Globus pallidus (tissue), 1 donor: ENCODE measurements around the gene EDIL3.
A peak's percentile ranks its signal among the peaks of the same experiment; 100 is the strongest.
"Not testable (repeated sequence)": the region's sequence is repeated elsewhere in the genome, so short reads cannot be mapped to it uniquely, and the experiment has no call there.

Experiments used
- DNase-seq: peaks from one replicate; pipeline ENCODE4 v3.0.0-alpha.2; 2015; ENCODE audit warnings: low spot score

EDIL3 gene

GRCh38 chr5:84298628-84299027 is 86.1 kb downstream of the EDIL3 start:
- no peak for DNase-seq

GRCh38 chr5:84297641-84298040 is 87.0 kb downstream of the EDIL3 start:
- not testable (repeated sequence) for DNase-seq

GRCh38 chr5:84292788-84293653 is 91.7 kb downstream of the EDIL3 start:
- DNase-seq: no peak

GRCh38 chr5:84292000-84292642 is 92.6 kb downstream of the EDIL3 start:
- peak; percentile 88 for DNase-seq

- no peak for DNase-seq
These were observed 94.0 kb downstream of the EDIL3 start for GRCh38 chr5:84290673-84291072.

- DNase-seq: no peak
These were observed 94.5 kb downstream of the EDIL3 start for GRCh38 chr5:84290161-84290560.

- no peak for DNase-seq
These were observed 96.7 kb downstream of the EDIL3 start for GRCh38 chr5:84287951-84288350.

GRCh38 chr5:84286662-84287061 is 98.0 kb downstream of the EDIL3 start:
- DNase-seq: no peak

- no peak for DNase-seq
These were observed 98.7 kb downstream of the EDIL3 start for GRCh38 chr5:84285641-84286637.

- no peak for DNase-seq
These were observed 103.3 kb downstream of the EDIL3 start for GRCh38 chr5:84281383-84281782.

- no peak for DNase-seq
These were observed 105.4 kb downstream of the EDIL3 start for GRCh38 chr5:84279234-84279633.

GRCh38 chr5:84275609-84276008 is 109.1 kb downstream of the EDIL3 start:
- no peak for DNase-seq

- DNase-seq: no peak
These were observed 109.9 kb downstream of the EDIL3 start for GRCh38 chr5:84274585-84275468.

GRCh38 chr5:84273517-84273883 is 111.2 kb downstream of the EDIL3 start:
- DNase-seq: no peak

- DNase-seq: no peak
These were observed 111.7 kb downstream of the EDIL3 start for GRCh38 chr5:84272771-84273516.

GRCh38 chr5:84265739-84266550 is 118.7 kb downstream of the EDIL3 start:
- DNase-seq: no peak

GRCh38 chr5:84265130-84265529 is 119.5 kb downstream of the EDIL3 start:
- no peak for DNase-seq

GRCh38 chr5:84260939-84261338 is 123.7 kb downstream of the EDIL3 start:
- DNase-seq: no peak

- no peak for DNase-seq
These were observed 124.5 kb downstream of the EDIL3 start for GRCh38 chr5:84260140-84260539.
